GM12873 (cell line): ENCODE data around the gene CDH5.

Source experiments
- TF ChIP-seq, protein P1 (sequence below): IDR thresholded peaks from 2 replicates; pipeline ENCODE4 v1.5.1; 2012; ENCODE audit warnings: low read depth, mild to moderate bottlenecking, moderate library complexity, low read length, control low read depth; ENCODE audit not compliant: insufficient read depth; ENCODE audit errors: missing control alignments

Gene CDH5

GRCh38 chr16:66431760-66432159, 65.3 kb downstream of the CDH5 start:
- TF ChIP-seq, protein P1, sequence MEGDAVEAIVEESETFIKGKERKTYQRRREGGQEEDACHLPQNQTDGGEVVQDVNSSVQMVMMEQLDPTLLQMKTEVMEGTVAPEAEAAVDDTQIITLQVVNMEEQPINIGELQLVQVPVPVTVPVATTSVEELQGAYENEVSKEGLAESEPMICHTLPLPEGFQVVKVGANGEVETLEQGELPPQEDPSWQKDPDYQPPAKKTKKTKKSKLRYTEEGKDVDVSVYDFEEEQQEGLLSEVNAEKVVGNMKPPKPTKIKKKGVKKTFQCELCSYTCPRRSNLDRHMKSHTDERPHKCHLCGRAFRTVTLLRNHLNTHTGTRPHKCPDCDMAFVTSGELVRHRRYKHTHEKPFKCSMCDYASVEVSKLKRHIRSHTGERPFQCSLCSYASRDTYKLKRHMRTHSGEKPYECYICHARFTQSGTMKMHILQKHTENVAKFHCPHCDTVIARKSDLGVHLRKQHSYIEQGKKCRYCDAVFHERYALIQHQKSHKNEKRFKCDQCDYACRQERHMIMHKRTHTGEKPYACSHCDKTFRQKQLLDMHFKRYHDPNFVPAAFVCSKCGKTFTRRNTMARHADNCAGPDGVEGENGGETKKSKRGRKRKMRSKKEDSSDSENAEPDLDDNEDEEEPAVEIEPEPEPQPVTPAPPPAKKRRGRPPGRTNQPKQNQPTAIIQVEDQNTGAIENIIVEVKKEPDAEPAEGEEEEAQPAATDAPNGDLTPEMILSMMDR: no peak

DNA sequence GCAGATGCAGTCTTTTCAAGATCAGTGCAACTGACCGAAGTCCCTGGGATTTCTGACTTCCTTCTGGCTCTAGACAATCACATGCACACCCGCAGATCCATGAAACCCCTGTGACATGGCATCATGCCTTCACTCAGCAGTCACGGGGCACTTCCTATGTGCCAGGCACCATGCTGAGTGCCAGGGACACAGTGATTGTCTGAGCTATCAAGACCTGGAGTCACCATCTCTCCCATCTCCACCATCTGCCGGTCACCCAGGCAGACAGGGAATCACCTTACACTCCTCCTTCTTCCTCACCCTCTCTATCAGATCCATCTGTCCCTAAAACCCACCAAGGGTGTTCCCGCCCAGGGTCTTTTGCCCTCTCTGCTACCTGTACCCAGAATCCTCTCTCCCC, 65.9 kb downstream of the CDH5 start:
- TF ChIP-seq, protein P1: no peak

DNA sequence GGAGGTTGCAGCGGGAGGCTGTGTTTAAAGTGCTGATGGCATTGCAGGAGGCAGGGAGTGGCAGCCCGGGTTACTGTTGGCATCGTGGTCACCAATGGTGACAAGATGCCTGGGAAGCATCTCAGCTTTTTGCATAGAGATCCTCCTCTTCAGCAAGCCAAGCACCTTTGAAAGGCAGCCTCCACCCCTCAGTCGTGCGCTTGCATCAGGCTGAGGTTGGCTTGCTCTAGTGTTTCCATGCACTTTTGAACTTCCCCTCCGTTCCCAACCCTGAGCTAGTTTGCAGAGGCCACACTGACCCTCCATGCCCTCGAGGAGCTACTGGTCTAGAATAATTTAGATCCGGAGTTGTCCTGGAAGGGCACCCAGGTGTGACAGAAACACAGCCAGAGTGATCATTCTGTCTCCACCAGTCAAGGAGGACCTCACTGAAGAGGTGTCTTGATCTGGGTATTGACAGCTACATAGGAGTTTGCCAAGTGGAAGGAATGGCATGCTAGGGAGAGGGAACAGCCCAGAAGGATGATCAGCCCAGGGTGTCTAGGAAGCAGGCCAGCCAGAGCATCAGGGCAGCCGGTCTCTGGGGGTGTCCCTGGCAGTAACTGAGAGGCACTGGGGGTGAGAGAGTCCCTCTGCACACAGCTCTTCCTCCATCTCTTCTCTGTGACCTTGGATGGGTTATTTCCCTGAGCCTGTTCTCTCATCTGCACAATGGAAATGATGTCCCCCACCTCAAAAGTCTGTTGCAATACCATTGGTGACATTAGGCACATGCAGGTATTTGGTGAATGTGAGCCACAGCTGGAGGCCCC, 68.3 kb downstream of the CDH5 start:
- TF ChIP-seq, protein P1: no peak

DNA sequence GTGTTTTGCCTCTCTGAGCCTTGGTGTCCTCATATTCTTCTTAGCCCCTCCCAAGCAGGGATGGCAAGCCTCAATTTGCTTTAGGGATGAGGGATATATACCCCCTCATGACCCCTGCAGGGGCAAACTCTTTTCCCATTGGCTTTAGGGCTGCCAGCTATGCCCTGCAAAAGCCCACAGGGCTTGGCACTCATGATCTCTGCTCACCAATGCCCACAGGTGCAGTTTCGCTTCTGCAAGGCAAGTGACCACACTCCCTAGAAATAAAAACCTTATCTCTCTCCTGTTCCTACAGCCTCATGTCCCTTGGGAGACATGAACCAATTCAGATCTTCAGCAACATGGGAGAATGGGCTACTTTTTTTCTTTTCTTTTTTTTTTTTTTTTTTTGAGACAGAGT, 69.4 kb downstream of the CDH5 start:
- TF ChIP-seq, protein P1: no peak

- TF ChIP-seq, protein P1: no peak
Measured at GRCh38 chr16:66437391-66437945, 71.0 kb downstream of the CDH5 start.

GRCh38 chr16:66438536-66438935, 72.0 kb downstream of the CDH5 start:
- TF ChIP-seq, protein P1: no peak

DNA sequence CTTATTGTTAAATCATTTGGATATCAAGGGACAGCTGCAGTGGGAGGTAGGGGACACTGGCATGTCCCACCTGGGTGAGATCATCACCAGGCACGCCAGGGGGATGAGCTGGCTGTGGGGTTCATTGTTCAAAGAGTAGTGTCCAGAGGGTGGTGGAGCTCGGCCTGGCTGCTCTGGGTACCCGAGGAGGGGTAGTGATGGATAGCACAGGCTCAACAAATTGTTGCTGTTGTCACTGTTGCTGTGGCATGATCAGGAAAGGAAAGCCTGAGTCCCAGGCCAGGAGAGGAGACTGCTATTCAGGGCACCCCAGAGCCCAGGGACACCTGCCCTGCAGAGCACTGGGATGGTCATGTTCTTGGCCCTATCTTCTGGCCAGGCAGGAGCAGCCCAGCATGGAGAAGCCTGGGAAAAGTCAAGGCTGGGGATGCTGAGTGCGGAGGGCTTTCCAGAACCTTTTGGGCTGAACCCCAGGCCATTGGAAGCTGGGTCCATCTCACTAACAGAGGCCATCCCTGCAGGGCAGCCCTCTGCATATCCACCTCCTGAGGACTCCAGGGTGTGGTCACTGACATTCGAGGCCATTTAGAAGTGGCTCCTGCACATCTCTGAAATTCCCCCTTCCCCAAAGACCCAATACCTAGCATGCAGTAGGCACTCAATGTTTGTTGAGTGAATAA, 72.7 kb downstream of the CDH5 start:
- TF ChIP-seq, protein P1: no peak
